Smooth muscle cell (in vitro differentiated cells): Measurements from ENCODE around the gene LRP8. TPM values are rescaled to one million over a fixed set of nuclear protein-coding genes. Genes with fewer than 3 reads are reported as not detected.

Source experiments
- DNase-seq: peaks from one replicate; lab custom pipeline; 2025; ENCODE audit not compliant: unreplicated experiment; lab: John Stamatoyannopoulos, UW
- H2AFZ ChIP-seq: fragments of 200-600 bp; sonication (generic); 2 replicates; pipeline ENCODE4 v1.6.0; 2016; ENCODE audit warnings: antibody characterized with exemption, low read depth, mild to moderate bottlenecking
- H3F3A ChIP-seq: fragments of 200-600 bp; sonication (generic); 2 replicates; pipeline ENCODE4 v1.6.0; 2017; ENCODE audit warnings: antibody characterized with exemption, low read depth
- H3K27ac ChIP-seq: fragments of 200-600 bp; sonication (generic); 2 replicates; pipeline ENCODE4 v1.5.1; 2016; ENCODE audit warnings: low read depth, mild to moderate bottlenecking
- H3K27me3 ChIP-seq: fragments of 200-600 bp; sonication (generic); 2 replicates; pipeline ENCODE4 v1.6.1; 2016; ENCODE audit warnings: low read depth, mild to moderate bottlenecking
- H3K36me3 ChIP-seq: fragments of 200-600 bp; sonication (generic); 2 replicates; pipeline ENCODE4 v1.5.1; 2016; ENCODE audit warnings: low read depth
- H3K4me1 ChIP-seq: fragments of 200-600 bp; sonication (generic); 2 replicates; pipeline ENCODE4 v1.5.1; 2016; ENCODE audit warnings: low read depth
- H3K4me2 ChIP-seq: fragments of 200-600 bp; sonication (generic); 2 replicates; pipeline ENCODE4 v1.6.0; 2016; ENCODE audit warnings: mild to moderate bottlenecking
- H3K4me3 ChIP-seq: fragments of 200-600 bp; sonication (generic); 2 replicates; pipeline ENCODE4 v1.5.1; 2016; ENCODE audit warnings: mild to moderate bottlenecking
- H3K79me2 ChIP-seq: fragments of 200-600 bp; sonication (generic); 2 replicates; pipeline ENCODE4 v1.6.0; 2016; ENCODE audit warnings: low read depth, mild to moderate bottlenecking
- H3K9ac ChIP-seq: fragments of 200-600 bp; sonication (generic); 2 replicates; pipeline ENCODE4 v1.6.0; 2016; ENCODE audit warnings: low read depth
- H3K9me3 ChIP-seq: fragments of 200-600 bp; sonication (generic); replicated peaks from 2 replicates; pipeline ENCODE4 v1.5.1; 2016; ENCODE audit warnings: low read depth
- H4K20me1 ChIP-seq: fragments of 200-600 bp; sonication (generic); 2 replicates; pipeline ENCODE4 v1.6.0; 2016; ENCODE audit warnings: low read depth
- CTCF ChIP-seq: fragments of 200-600 bp; sonication (generic); IDR thresholded peaks from 2 replicates; pipeline ENCODE4 v1.5.1; 2017; ENCODE audit warnings: borderline replicate concordance, mild to moderate bottlenecking, antibody characterized with exemption; ENCODE audit not compliant: insufficient read depth, poor library complexity, severe bottlenecking
- WGBS: methylation state at CpG from one replicate; pipeline ENCODE4 v1.1.7; 2016; ENCODE audit warnings: low lambda C conversion rate; 5-methylcytosine and 5-hydroxymethylcytosine counted together
- polyA plus RNA-seq: library from polyadenylated mRNA; unstranded; fragments of >200 nt; fragmentation: Nextera tagmentation; extraction: Ambion mirVana; gene quantifications from 2 replicates; pipeline ENCODE4 v1.2.1, GENCODE V29; 2016
- total RNA-seq: library from RNA; depleted of rRNA; stranded (reverse); fragments of >200 nt; gene quantifications from 2 replicates; pipeline ENCODE4 v1.2.3, GENCODE V29; 2014

Gene LRP8
- total and polyA plus RNA-seq, 2 experiments from 2014 or later, result 5.6 to 8.1 TPM

- Histone ChIP-seq H4K20me1 (no peaks in the 10 kb centered on the region), H3K9ac (peak overlapping the region; percentile 95), H3K4me3 (peak overlapping the region; percentile 81), H3F3A (peaks cover 11% of the 10 kb centered on the region), H3K27me3 (no peaks in the 10 kb centered on the region), H3K9me3 (no peaks in the 10 kb centered on the region), H3K36me3 (no peaks in the 10 kb centered on the region), H3K27ac (peak overlapping the region; percentile 87), H3K79me2 (no peaks in the 10 kb centered on the region), H3K4me1 (peaks cover 14% of the 10 kb centered on the region), H3K4me2 (peak overlapping the region; percentile 97), H2AFZ (no peak overlapping the region)
- no peak for DNase-seq
- TF ChIP-seq CTCF, result no peak
- WGBS, result 71% methylated on average over 4 of the region's 4 CpGs
Measured at GRCh38 chr1:53198241-53198651, 129.6 kb downstream of the LRP8 start.

- Histone ChIP-seq H3K4me2 (peak overlapping the region; percentile 97), H2AFZ (peak overlapping the region; percentile 73), H3F3A (peaks cover 11% of the 10 kb centered on the region), H3K27ac (peak overlapping the region; percentile 87), H3K9ac (peak overlapping the region; percentile 95), H4K20me1 (no peaks in the 10 kb centered on the region), H3K27me3 (no peaks in the 10 kb centered on the region), H3K9me3 (no peaks in the 10 kb centered on the region), H3K79me2 (no peaks in the 10 kb centered on the region), H3K36me3 (no peaks in the 10 kb centered on the region), H3K4me1 (peaks cover 14% of the 10 kb centered on the region), H3K4me3 (peak overlapping the region; percentile 81)
- no peak for DNase-seq
- 40% methylated on average over 13 of the region's 13 CpGs for WGBS
- no peak for TF ChIP-seq CTCF
Measured at GRCh38 chr1:53197291-53198200, 130.3 kb downstream of the LRP8 start.

- Histone ChIP-seq H3K79me2 (no peaks in the 10 kb centered on the region), H3K4me2 (peak within 1 kb of the TSS; percentile 97), H3K27ac (peak within 1 kb of the TSS; percentile 87), H3F3A (peaks cover 11% of the 10 kb centered on the region), H3K27me3 (no peaks in the 10 kb centered on the region), H2AFZ (peak within 1 kb of the TSS; percentile 74), H4K20me1 (no peaks in the 10 kb centered on the region), H3K9me3 (no peaks in the 10 kb centered on the region), H3K4me3 (peak within 1 kb of the TSS; percentile 81), H3K4me1 (peaks cover 14% of the 10 kb centered on the region), H3K9ac (peak within 1 kb of the TSS; percentile 95), H3K36me3 (no peaks in the 10 kb centered on the region)
- 2% methylated on average over 36 of the region's 57 CpGs for WGBS
- TF ChIP-seq CTCF, result no peak
- DNase-seq, result peak; percentile 56
Measured at GRCh38 chr1:53196485-53197290, 131.2 kb downstream of the LRP8 start, which contains the start of gene CPT2. Gene CPT2 (plus strand): TSS chr1:53196824. CDS start chr1:53196944, 120 bp downstream.
